Measurements from ENCODE around the gene SYNRG.

- TF ChIP-seq ZNF574 (CRISPR knock-in tag; IDR thresholded peaks at IDR 0.05): no peak
- TF ChIP-seq ESRRA (CRISPR knock-in tag; IDR thresholded peaks at IDR 0.05; ENCODE audit: low read depth): no peak
- no peak for TF ChIP-seq TCF7L2 (IDR thresholded peaks at IDR 0.05; ENCODE audit: low read depth, low read length)
- TF ChIP-seq ZBTB3 (CRISPR knock-in tag; IDR thresholded peaks at IDR 0.05; ENCODE audit: borderline replicate concordance, low read depth): no peak
- TF ChIP-seq BHLHE40 (IDR thresholded peaks at IDR 0.05; ENCODE audit: low read length): no peak
- TF ChIP-seq PATZ1 (CRISPR knock-in tag; IDR thresholded peaks at IDR 0.05): no peak
- TF ChIP-seq SYNCRIP (IDR thresholded peaks at IDR 0.05; ENCODE audit: insufficient read depth, low read depth, low read length): no peak
- no peak for TF ChIP-seq REST (IDR thresholded peaks at IDR 0.05; ENCODE audit: borderline replicate concordance in 1 of 2, low read depth in 1 of 2, low read length in 2 of 2)
- TF ChIP-seq DMAP1 (CRISPR knock-in tag; IDR thresholded peaks at IDR 0.05): no peak
- no peak for TF ChIP-seq CTCF (CRISPR knock-in tag; IDR thresholded peaks at IDR 0.05)
These were observed 37.5 kb downstream of the SYNRG start for GRCh38 chr17:37571674-37572073.

Data from HepG2 (cell line).